Motor neuron (in vitro differentiated cells): Measurements from ENCODE around the gene BMP6. TPM values are rescaled to one million over a fixed set of nuclear protein-coding genes. Genes with fewer than 3 reads are reported as not detected.

ENCODE experiments used
- ATAC-seq, 8 experiments: fragments of 200-7000 bp; cut with Tn5 transposase; replicated peaks in 6 of 8; 2 replicates each; pipeline ENCODE4 v1.8.0; 2021; ENCODE audit warnings: mild to moderate bottlenecking in 8 of 8, moderate library complexity in 8 of 8
- H3K27ac ChIP-seq, 2 donors: fragments of 250-450 bp; sonication (Bioruptor Pico); 2 replicates each; pipeline ENCODE4 v1.9.0; 2021; ENCODE audit warnings: antibody characterized with exemption in 2 of 2, mild to moderate bottlenecking in 2 of 2, moderate library complexity in 1 of 2
- H3K4me1 ChIP-seq, 2 donors: fragments of 250-450 bp; sonication (Bioruptor Pico); replicated peaks in 1 of 2; 2 replicates each; pipeline ENCODE4 v1.6.1; 2021; ENCODE audit warnings: antibody characterized with exemption in 2 of 2, mild to moderate bottlenecking in 2 of 2, moderate library complexity in 1 of 2
- H3K4me3 ChIP-seq, 5 donors: fragments of 250-450 bp; sonication (Bioruptor Pico); 2 replicates each; pipeline ENCODE4 v1.9.0; 2021; ENCODE audit warnings: antibody characterized with exemption in 5 of 5, mild to moderate bottlenecking in 5 of 5, moderate library complexity in 4 of 5
- WGBS, 10 experiments: fragments of 450-650 bp; shearing (Covaris generic); methylation state at CpG; one replicate each; pipeline ENCODE4 v1.0.0; 2022; 5-methylcytosine and 5-hydroxymethylcytosine counted together
- in situ Hi-C, 9 experiments: fragments of 400-800 bp; cut with MboI; loops; one replicate each; pipeline ENCODE4 v1.15.0; 2021; ENCODE audit warnings: low sequenced_read_pairs in 9 of 9, low pct_unique_long_range_greater_than_20kb in 2 of 9; ENCODE audit not compliant: unreplicated experiment in 9 of 9
- total RNA-seq, 8 experiments: library from RNA; unstranded; fragments of 300-600 nt; gene quantifications; 2 replicates each; pipeline versions ENCODE4 v1.2.3 to v1.2.4, GENCODE V29; 2022

The BMP6 gene
- total RNA-seq, 8 experiments from 2014 or later: 0.51 to 10.9 (median 1.1) TPM

GRCh38 chr6:7911345-7911725 lies 185.4 kb downstream of the BMP6 start:
- 63 to 100% (median 77%) methylated on average over 1 to 5 of the region's 11 CpGs; no CpG with 5 or more reads in 4 of the 10 experiments for whole genome bisulfite sequencing, 10 experiments
- no peak overlapping the region for H3K27ac ChIP-seq
- H3K4me1 ChIP-seq: peaks cover 3 to 8% of the 10 kb centered on the region in 2 donors
- in situ Hi-C loops: no loop called here
- peak overlapping the region in 4 of 5 donors; percentile 63 to 89 (median 68) for H3K4me3 ChIP-seq
- no peak for ATAC-seq

DNA sequence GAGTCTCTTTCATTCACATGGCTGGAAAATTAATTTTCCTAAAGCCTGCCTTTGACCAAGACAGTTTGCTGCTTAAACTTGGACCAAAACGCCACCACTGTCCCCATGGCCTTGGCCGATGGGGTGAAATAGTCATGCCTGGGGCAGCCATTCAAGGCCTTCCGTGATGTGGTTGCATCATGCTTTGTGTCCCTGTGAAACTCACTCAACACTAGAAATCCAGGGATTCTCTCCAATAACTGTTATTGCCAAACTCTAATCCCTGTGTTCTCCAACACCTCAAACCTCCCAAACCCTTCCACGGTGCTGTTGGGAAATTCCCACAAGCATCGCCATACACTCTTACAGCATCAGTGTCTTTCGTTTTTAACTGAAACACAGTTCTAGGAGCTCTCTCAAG lies 186.1 kb downstream of the BMP6 start:
- H3K27ac ChIP-seq: no peak overlapping the region
- no peak overlapping the region for H3K4me3 ChIP-seq
- WGBS, 10 experiments: 50 to 95% (median 80%) methylated on average over 1 to 6 of the region's 6 CpGs; no CpG with 5 or more reads in 1 of the 10 experiments
- no peak for ATAC-seq
- in situ Hi-C loops: no loop called here
- H3K4me1 ChIP-seq: peaks cover 3 to 8% of the 10 kb centered on the region in 2 donors

DNA sequence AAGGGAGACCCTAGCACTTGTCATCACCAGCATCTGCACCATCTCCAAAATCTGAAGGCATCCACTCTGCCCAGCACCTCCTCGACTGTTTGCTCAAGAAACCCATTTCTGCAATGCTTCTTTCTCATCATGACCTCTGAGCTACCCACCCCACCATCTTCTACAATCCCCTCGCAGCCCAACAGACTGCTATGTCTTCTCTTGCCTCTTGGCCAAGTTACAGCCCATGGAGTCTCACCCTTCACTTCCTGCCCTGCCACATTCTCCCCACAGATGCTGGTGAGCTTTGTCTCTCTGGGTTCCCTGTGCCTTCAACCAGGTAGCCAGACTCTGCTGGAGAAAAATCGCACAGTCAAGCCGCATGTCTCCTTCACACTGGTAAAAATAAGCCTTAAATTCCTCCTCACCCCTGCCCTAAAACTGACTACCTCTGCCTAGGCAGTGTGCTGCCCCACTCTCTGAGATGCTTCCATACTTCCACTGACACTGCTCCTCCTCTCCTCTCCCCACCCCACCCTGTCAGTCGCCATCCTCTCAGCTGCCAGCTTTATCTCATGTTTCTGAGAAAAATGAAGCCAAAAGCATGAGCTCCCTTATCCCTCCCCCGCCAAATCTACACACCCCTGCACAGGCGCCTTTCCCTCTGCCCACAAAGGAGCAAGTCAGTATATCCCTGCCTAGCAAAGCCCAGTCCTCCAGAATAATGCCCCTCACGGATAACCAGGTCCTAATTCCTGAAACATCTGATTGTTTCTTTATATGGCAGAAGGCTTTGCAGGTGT lies 187.0 kb downstream of the BMP6 start:
- in situ Hi-C loops: no loop called here
- WGBS, 10 experiments: 40 to 100% (median 70%) methylated on average over 2 to 6 of the region's 8 CpGs; no CpG with 5 or more reads in 1 of the 10 experiments

GRCh38 chr6:7914311-7914710 lies 188.4 kb downstream of the BMP6 start:
- H3K4me3 ChIP-seq: no peak overlapping the region
- H3K27ac ChIP-seq: no peak overlapping the region
- no peaks in the 10 kb centered on the region for H3K4me1 ChIP-seq
- WGBS, 10 experiments: 55 to 94% (median 81%) methylated on average over 1 to 4 of the region's 5 CpGs; no CpG with 5 or more reads in 4 of the 10 experiments
- in situ Hi-C loops: no loop called here
- ATAC-seq: no peak

More for the DNA sequence above, 187.0 kb downstream of the BMP6 start:
- no peak for ATAC-seq
- H3K27ac ChIP-seq: no peak overlapping the region
- H3K4me1 ChIP-seq: peaks cover 3 to 8% of the 10 kb centered on the region in 2 donors
- no peak overlapping the region for H3K4me3 ChIP-seq

- Histone ChIP-seq H3K4me1 (no peaks in the 10 kb centered on the region), H3K4me3 (no peak overlapping the region), H3K27ac (no peak overlapping the region)
- ATAC-seq: no peak
- 34 to 92% (median 83%) methylated on average over 3 to 8 of the region's 11 CpGs; no CpG with 5 or more reads in 1 of the 10 experiments for WGBS, 10 experiments
- in situ Hi-C loops: no loop called here
Measured at GRCh38 chr6:7914991-7915789, 189.3 kb downstream of the BMP6 start.

- 0 to 100% (median 86%) methylated on average over 1 of the region's 1 CpG; no CpG with 5 or more reads in 3 of the 10 experiments for WGBS, 10 experiments
- in situ Hi-C loops: no loop called here
- Histone ChIP-seq H3K4me1 (peaks cover 0 to 4% of the 10 kb centered on the region in 2 donors), H3K27ac (no peak overlapping the region), H3K4me3 (no peak overlapping the region)
- ATAC-seq: no peak
Measured at GRCh38 chr6:7916959-7917358, 191.1 kb downstream of the BMP6 start.

DNA sequence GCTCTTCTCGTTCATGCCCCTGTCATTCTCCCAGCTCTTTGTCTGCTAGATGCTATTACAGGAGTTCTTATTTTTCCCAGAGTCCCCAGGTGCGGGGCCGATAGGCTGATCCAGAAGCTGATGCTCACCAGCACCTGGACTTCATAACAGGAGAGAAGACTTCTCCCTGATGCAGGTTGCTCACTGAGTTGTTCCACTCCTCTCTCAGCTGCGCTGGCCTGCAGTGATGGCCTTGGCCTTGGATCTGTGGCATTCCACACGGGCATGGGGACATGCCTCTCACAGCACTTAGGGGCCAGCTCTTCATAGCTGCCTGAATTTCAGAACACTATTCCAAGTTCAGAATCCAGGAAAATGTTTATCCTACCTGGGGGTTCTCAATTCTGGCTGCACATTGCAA lies 191.8 kb downstream of the BMP6 start:
- in situ Hi-C loops: no loop called here
- ATAC-seq: no peak
- WGBS, 10 experiments: 67 to 87% (median 80%) methylated on average over 1 to 3 of the region's 5 CpGs; no CpG with 5 or more reads in 3 of the 10 experiments
- Histone ChIP-seq H3K4me1 (peaks cover 0 to 4% of the 10 kb centered on the region in 2 donors), H3K27ac (no peak overlapping the region), H3K4me3 (no peak overlapping the region)

DNA sequence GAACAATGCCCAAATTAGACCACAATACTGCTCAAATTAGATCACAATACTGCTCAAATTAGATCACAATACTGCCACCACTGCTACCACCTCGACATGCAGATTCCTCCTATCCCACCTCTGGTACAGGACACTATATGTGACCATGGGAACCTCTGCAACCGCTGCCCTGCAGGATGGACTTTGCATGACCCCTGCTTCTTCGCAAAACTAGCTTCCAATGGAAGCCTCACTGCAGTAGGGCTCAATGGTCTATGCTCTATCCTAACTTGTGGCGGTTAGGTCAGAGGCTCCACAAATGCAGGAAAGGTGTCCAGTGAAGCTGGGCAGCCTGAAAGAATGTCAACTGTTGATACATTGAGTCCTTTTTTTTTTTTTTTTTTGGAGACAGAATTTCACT lies 192.5 kb downstream of the BMP6 start:
- peaks cover 0 to 4% of the 10 kb centered on the region in 2 donors for H3K4me1 ChIP-seq
- no peak overlapping the region for H3K27ac ChIP-seq
- WGBS, 10 experiments: 60 to 100% (median 84%) methylated on average over 1 to 4 of the region's 4 CpGs; no CpG with 5 or more reads in 2 of the 10 experiments
- no peak for ATAC-seq
- H3K4me3 ChIP-seq: no peak overlapping the region
- in situ Hi-C loops: no loop called here

DNA sequence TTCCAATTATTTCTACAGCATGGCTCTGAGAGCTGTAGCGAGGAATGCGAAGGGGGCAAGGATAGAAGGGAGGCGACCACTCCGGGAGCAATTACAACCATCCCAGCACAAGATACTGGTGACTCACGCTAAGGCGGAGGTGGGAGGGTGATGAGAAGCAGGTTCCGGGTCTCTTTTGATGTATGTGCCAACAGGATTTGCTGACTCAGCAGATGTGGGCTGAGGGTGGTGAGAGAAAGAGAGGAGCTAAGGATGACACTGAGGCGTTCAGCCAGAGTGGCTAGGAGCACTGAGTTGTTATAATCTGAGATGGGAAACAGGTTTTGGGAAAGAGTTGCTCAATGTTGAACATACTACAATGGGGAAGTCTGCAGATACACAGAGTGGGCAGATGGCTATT lies 194.0 kb downstream of the BMP6 start:
- Histone ChIP-seq H3K27ac (no peak overlapping the region), H3K4me1 (peaks cover 0 to 4% of the 10 kb centered on the region in 2 donors), H3K4me3 (no peak overlapping the region)
- in situ Hi-C loops: no loop called here
- ATAC-seq: peak in 5 of 8 experiments; percentile 46 to 90 (median 56)
- WGBS, 10 experiments: 3 to 100% (median 79%) methylated on average over 1 to 6 of the region's 8 CpGs; no CpG with 5 or more reads in 2 of the 10 experiments

DNA sequence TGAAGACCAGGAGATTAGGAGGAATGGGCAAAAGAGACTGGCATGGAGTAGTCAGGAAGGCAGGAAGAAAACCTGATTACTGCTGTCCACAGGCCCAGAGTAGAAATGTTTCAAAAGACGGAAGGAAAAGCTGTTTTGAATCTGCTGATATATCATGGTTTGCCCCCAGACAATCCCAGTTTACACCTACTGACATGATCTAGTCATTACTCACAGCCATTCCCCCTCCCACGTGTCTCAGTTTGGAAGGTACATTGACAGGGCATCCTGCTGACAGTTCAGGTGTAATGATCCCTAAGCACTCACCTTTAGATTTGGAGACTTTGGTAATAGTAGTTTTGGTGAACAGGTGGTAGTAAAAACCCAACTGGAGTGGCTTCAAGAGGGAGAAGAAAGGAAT lies 194.5 kb downstream of the BMP6 start:
- in situ Hi-C loops: no loop called here
- WGBS, 10 experiments: 0 to 80% (median 58%) methylated on average over 1 to 2 of the region's 2 CpGs; no CpG with 5 or more reads in 3 of the 10 experiments
- Histone ChIP-seq H3K4me3 (no peak overlapping the region), H3K4me1 (peaks cover 0 to 4% of the 10 kb centered on the region in 2 donors), H3K27ac (no peak overlapping the region)
- ATAC-seq: no peak

- in situ Hi-C loops: no loop called here
- WGBS, 10 experiments: 58 to 100% (median 71%) methylated on average over 2 to 4 of the region's 4 CpGs; no CpG with 5 or more reads in 3 of the 10 experiments
- H3K27ac ChIP-seq: no peak overlapping the region
- peaks cover 0 to 4% of the 10 kb centered on the region in 2 donors for H3K4me1 ChIP-seq
- ATAC-seq: peak in 1 of 8 experiments; percentile 38
- no peak overlapping the region for H3K4me3 ChIP-seq
Measured at GRCh38 chr6:7921046-7921445, 195.1 kb downstream of the BMP6 start.

DNA sequence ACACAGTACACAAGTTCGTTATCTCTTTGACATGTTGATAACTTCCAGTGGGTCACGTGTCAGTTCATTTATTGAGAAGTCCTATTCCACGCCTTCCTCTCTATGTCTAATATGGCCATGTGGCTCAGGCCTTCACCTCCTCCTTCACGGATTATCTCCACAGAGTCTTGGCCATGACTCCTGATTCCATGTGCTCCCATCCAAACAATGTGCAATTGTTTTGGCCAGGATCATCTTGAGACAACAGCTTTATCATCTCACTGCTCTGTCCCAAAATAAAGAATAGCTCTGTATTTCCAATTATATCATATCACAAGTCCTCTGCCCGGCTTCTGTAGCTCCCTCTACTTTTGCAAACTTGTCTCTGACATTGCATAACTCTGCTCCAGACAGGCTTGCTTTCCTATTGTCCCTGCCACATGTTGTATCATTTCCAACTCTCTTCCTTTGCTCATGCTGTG lies 195.8 kb downstream of the BMP6 start:
- no peak for ATAC-seq
- H3K4me1 ChIP-seq: peaks cover 0 to 4% of the 10 kb centered on the region in 2 donors
- in situ Hi-C loops: no loop called here
- H3K27ac ChIP-seq: no peak overlapping the region
- no peak overlapping the region for H3K4me3 ChIP-seq
- 40 to 97% (median 75%) methylated on average over 1 to 5 of the region's 5 CpGs for WGBS, 10 experiments

DNA sequence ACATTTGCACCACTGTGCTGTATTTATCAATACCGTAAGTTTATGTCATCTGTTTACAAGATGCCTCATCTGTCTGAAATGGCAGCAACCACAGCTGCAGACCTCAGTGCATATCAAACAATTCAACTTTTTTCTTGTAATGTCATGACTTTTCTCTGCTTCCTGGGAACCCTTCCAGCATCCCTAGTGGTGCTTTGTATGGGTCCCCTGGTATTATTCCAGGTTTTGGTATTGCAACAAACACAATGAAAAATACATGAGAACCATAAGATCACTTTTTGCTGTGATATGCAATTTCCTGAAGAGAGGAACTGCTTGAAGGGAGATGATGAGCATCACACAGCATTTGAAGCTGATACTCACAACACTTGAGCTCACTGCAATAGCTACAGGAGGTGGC lies 196.7 kb downstream of the BMP6 start:
- H3K27ac ChIP-seq: no peak overlapping the region
- WGBS, 10 experiments: 0 to 100% (median 88%) methylated on average over 1 of the region's 1 CpG; no CpG with 5 or more reads in 3 of the 10 experiments

More for the DNA sequence above, 196.7 kb downstream of the BMP6 start:
- peaks cover 0 to 4% of the 10 kb centered on the region in 2 donors for H3K4me1 ChIP-seq
- no peak for ATAC-seq
- H3K4me3 ChIP-seq: no peak overlapping the region
- in situ Hi-C loops: no loop called here
